OCI-LY3 (cell line): ENCODE measurements around the gene RALY.

ENCODE experiments used
- CTCF ChIP-seq: fragments of 200-600, 300-600 bp; sonication (generic); IDR thresholded peaks from 2 replicates; pipeline ENCODE4 v1.5.1; 2014; ENCODE audit warnings: antibody characterized with exemption, low read length, low read depth
- EZH2phosphoT487 ChIP-seq: fragments of 200-600 bp; shearing (Covaris generic); IDR thresholded peaks from 2 replicates; pipeline ENCODE4 v1.6.1; 2018; ENCODE audit warnings: antibody characterized with exemption, mixed run types, low read depth

- TF ChIP-seq CTCF: no peak
- no peak for TF ChIP-seq EZH2phosphoT487
Measured at GRCh38 chr20:34023937-34024722, 30.4 kb downstream of the RALY start.
